GM13977 (cell line): ENCODE measurements around the gene DYNLT4.
"Not testable (repeated sequence)": the region's sequence is repeated elsewhere in the genome, so short reads cannot be mapped to it uniquely, and the experiment has no call there.

Experiments used
- DNase-seq: peaks from one replicate; pipeline ENCODE4 v3.0.0; 2012; ENCODE audit warnings: low spot score
- in situ Hi-C: fragments of 300-500 bp; cut with MboI; formaldehyde crosslinking; loops from one replicate; pipeline ENCODE4 v1.12.0; 2022; ENCODE audit warnings: low sequenced_read_pairs, low pct_unique_long_range_greater_than_20kb, mixed read lengths, inconsistent platforms; ENCODE audit not compliant: unreplicated experiment
- TF ChIP-seq, protein P1 (sequence below): IDR thresholded peaks from 2 replicates; pipeline ENCODE4 v1.5.1; 2012; ENCODE audit warnings: mild to moderate bottlenecking, control low read depth; ENCODE audit not compliant: insufficient read depth; ENCODE audit errors: extremely low read depth, missing control alignments

Gene DYNLT4

DNA sequence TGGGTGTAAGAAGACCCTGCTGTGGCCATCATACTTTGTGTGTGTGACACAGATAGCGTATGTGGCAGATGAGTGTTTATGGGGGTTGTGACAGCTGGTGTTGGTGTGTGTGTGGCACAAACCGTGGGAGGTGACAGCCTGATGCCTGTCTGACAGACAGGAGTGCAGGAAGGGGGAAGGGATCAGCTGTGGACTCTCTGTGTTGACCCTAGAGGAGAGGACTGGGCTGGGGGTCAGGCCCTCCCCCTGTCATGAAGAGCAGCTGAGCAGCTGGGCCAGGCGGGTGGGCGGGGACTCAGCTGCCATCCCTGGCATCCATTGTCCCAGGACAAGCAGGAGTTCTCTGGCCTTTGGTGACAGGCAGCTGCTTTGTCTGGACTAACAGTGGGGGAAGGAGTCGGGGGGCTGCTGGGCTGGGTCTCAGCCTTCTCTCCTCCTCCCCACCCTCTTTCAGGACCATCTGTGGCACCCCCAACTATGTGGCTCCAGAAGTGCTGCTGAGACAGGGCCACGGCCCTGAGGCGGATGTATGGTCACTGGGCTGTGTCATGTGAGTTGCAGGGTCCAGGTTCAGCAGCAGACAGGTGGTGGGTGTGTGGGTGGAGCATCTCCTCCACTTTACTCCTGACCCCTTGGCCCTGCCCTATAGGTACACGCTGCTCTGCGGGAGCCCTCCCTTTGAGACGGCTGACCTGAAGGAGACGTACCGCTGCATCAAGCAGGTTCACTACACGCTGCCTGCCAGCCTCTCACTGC lies 4.7 kb downstream of the DYNLT4 start:
- in situ Hi-C loops, result no loop called here
- DNase-seq, result no peak

DNA sequence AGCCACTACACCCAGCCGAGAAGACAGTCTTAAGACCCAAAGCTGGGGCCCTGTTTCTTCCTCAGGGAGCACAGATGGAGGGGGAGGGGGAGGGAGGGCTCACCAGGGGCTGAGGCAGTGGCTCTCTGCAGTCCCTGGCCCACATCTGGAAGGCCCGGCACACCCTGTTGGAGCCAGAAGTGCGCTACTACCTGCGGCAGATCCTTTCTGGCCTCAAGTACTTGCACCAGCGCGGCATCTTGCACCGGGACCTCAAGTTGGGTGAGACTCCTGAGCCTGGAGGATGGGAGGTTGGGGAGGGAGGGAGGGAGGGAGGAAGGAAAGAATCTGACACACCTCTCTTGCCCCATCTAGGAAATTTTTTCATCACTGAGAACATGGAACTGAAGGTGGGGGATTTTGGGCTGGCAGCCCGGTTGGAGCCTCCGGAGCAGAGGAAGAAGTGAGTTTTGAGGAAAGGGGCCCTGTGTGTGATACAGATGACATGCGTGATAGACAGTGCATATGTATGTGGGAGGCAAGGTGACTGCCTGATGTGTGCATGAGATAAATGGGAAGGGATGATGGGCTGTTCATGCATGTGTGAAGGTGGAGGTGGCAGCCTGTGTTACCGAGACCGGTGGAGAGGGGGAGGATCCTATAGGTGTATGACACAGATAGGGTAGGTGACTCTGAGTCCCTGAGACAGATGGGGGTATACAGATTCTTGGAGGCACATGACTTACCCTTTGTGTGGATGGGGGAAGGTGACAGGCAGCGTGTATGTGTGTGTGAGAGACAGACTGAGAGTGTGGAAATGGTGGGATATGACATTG lies 5.5 kb downstream of the DYNLT4 start:
- DNase-seq, result no peak
- TF ChIP-seq, protein P1, sequence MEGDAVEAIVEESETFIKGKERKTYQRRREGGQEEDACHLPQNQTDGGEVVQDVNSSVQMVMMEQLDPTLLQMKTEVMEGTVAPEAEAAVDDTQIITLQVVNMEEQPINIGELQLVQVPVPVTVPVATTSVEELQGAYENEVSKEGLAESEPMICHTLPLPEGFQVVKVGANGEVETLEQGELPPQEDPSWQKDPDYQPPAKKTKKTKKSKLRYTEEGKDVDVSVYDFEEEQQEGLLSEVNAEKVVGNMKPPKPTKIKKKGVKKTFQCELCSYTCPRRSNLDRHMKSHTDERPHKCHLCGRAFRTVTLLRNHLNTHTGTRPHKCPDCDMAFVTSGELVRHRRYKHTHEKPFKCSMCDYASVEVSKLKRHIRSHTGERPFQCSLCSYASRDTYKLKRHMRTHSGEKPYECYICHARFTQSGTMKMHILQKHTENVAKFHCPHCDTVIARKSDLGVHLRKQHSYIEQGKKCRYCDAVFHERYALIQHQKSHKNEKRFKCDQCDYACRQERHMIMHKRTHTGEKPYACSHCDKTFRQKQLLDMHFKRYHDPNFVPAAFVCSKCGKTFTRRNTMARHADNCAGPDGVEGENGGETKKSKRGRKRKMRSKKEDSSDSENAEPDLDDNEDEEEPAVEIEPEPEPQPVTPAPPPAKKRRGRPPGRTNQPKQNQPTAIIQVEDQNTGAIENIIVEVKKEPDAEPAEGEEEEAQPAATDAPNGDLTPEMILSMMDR, result no peak
- in situ Hi-C loops, result no loop called here

More for the DNA sequence above, 4.7 kb downstream of the DYNLT4 start:
- TF ChIP-seq, protein P1, result no peak

DNA sequence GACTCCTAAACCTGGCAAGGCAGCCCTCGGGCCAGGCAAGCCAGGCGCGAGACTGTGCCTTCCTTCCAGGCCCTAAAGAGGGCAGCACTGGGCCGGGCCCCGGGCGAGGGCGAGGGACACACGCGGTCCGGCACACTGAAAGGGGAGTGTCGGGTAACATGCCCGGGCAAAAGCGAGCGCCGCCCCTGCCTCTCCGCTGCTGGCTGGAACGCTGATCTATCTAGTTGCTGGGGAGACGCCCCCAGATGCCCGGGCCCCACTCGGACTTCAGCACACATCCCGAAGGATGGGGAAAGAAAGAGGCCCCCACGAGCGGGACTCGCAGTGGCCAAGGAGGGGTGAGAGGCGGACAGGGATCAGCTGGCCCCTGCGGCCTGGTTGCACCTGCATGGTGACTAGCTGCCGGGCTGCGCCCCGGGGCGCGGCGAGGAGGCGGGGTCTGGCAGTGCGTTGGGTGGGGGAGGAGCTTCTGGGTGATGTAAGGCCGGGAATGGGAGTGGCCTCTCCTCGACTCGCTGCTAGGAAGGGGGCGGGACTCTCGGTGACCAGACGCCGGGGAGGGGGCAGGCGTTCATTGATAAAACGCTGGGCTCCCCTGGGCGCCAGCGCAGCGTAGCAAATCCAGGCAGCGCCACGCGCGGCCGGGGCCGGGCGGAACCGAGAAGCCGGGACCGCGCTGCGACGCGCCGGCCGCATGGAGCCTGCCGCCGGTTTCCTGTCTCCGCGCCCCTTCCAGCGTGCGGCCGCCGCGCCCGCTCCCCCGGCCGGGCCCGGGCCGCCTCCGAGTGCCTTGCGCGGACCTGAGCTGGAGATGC lies 7.2 kb downstream of the DYNLT4 start, which contains the start of gene PLK3:
TSS of gene PLK3 (plus strand) at position 608 of the 815 bp plus-strand sequence. CDS start at position 695, 87 bp downstream.
- DNase-seq, result peak; percentile 100
- in situ Hi-C loops, result no loop called here
- TF ChIP-seq, protein P1, result peak; percentile 91

DNA sequence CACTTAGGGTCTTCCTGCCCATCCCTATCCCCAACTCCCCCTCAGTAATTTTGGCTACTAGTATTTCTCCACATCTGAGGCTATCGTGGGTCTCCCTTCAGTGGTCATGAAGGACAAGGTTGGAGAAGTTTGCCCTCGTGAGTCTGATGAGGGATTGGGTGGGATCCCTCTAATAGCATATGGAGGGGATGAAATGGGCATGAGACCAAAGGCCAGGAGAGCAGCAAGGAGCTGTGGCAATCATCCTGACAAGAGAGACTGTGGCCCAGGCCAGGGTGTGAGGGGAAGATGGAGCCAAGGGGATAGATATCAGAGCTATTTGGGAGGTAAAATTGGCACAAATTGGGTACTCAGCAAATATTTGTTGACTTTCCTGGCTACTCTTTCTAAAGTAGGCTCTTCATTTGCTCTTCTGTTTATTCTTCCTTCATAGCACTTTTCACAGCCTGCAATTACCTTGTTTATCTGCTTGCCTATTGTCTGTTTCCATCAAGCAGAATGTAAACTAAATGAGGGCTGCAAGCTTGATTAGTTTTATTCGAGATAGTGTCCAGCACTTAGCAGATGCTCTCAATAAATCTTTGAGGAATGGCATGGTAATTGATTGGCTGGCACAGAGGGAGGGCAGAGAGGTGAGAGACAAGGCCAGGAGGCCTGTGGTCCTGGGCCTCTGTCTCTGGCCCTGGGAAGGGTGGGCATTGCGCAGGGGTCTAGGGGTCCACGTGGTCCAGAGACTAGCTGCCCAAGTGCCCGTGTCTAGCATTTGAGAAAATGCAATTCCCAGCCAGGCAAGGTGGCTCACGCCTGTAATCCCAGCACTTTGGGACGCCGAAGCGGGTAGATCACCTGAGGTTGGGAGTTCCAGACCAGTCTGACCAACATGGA lies 8.4 kb downstream of the DYNLT4 start:
- TF ChIP-seq, protein P1, result no peak
- in situ Hi-C loops, result no loop called here
- DNase-seq, result no peak

DNA sequence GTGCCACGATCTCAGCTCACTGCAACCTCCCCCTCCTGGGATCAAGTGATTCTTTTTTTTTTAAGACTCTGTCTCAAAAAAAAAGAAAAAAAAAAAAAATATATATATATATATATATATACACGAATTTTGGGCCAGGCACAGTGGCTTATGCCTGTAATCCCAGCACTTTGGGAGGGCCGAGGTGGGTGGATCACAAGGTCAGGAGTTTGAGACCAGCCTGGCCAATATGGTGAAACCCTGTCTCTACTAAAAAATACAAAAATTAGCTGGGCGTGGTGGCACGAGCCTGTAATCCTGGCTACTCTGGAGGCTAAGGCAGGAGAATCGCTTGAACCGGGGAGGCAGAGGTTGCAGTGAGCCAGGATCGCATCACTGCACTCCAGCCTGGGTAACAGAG lies 9.3 kb downstream of the DYNLT4 start:
- DNase-seq, in situ Hi-C loops: not testable (repeated sequence)

DNA sequence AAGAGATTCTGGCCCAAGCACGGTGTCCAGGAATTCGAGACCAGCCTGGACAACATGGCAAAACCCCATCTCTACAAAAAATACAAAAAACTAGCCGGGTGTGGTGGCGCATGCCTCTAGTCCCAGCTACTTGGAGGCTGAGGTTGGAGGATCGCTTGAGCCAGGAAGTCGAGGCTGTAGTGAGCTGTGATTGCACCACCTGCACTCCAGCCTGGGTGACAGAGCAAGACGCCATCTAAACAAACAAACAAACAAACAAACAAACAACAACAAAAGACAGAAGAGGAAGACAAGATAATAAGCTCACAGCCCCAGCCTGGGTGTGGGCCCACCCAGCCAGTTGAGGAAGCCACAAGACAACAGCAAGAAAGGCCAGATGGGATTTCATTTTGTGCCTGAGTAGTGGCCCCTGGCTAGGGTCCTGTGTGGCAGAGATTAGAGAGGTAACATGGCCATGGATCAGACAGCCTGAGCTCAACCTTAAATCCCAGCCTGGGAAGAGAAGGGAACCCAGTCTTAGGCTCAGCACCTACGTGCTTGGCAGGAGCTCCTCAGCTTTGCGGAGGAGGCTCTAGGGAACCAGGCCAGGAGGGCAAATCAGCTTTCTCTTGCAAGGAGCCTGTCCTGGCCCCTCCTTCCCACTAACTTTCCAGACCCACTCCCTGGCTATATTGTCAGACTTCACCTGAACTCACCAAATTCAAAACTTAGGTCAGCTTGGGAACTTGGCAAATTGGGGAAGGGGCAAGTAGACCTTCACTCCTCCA lies 14.2 kb downstream of the DYNLT4 start:
- no peak for DNase-seq
- in situ Hi-C loops, result no loop called here

More for the DNA sequence above, 14.2 kb downstream of the DYNLT4 start:
- TF ChIP-seq, protein P1, result no peak
